Measurements from ENCODE around the gene KRT38. TPM values are rescaled to one million over a fixed set of nuclear protein-coding genes. Genes with fewer than 3 reads are reported as not detected.

The KRT38 gene
- total RNA-seq, 2 experiments from 2014 or later, result not detected

DNA sequence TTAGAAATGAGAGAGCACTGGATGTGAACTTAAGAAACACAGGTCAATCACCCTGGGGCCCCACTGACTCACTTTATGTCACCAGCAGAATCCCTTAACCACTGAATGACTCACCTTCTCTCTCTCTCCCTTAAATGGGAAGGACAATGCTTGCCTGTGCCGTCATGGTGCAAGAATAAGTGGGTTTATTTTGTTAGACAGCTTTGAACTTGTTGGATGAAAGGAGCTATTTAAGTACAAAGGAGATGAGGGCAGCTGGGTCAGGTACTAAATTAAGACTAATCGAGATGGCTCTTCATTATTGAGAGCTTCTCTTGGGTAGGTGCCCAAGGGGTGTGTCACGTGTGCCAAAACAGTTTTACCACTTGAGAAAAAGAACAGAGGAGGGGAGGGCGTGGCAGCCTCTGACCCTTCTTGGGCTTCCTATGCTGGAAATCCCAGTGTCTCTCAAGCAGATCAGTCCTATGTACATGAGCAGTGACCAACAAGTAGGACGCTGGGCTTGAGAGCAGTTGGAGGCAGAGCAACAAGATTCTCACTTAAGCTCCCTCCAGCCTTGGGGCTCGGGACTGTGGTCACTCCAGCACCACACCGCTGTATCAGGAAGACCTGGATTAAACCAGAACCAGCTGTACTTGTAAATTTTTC is 36.6 kb downstream of the KRT38 start:
- intact Hi-C loops (cut with micrococcal nuclease), result no loop called here
- ATAC-seq, result peak; percentile 90
- peak overlapping the region; percentile 70 for H3K27ac Mint-ChIP-seq
- ChIA-PET CTCF (interaction anchor here (1.2 to 3.6 kb wide), 9 partner anchors 10 to 262 kb away, joined by 3 to 19 read pairs (median 5); no protein-coding TSS in a partner anchor), POLR2A (interaction anchor here (0.6 to 1.2 kb wide), 3 partner anchors 23 to 586 kb away, joined by 3 to 4 read pairs (median 3); partner anchors contain the start of gene KRT34)
- H3K27me3 Mint-ChIP-seq, result no peaks in the 10 kb centered on the region
- H3K4me1 Mint-ChIP-seq (ENCODE audit: low read depth), result peaks cover 37% of the 10 kb centered on the region
- peak; percentile 89 for DNase-seq
- H3K36me3 Mint-ChIP-seq (ENCODE audit: low read depth), result no peaks in the 10 kb centered on the region
- no peak overlapping the region for H3K4me3 Mint-ChIP-seq
- H3K9me3 Mint-ChIP-seq, result no peaks in the 10 kb centered on the region
- TF ChIP-seq, protein P1, sequence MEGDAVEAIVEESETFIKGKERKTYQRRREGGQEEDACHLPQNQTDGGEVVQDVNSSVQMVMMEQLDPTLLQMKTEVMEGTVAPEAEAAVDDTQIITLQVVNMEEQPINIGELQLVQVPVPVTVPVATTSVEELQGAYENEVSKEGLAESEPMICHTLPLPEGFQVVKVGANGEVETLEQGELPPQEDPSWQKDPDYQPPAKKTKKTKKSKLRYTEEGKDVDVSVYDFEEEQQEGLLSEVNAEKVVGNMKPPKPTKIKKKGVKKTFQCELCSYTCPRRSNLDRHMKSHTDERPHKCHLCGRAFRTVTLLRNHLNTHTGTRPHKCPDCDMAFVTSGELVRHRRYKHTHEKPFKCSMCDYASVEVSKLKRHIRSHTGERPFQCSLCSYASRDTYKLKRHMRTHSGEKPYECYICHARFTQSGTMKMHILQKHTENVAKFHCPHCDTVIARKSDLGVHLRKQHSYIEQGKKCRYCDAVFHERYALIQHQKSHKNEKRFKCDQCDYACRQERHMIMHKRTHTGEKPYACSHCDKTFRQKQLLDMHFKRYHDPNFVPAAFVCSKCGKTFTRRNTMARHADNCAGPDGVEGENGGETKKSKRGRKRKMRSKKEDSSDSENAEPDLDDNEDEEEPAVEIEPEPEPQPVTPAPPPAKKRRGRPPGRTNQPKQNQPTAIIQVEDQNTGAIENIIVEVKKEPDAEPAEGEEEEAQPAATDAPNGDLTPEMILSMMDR (IDR thresholded peaks at IDR 0.05), result no peak

DNA sequence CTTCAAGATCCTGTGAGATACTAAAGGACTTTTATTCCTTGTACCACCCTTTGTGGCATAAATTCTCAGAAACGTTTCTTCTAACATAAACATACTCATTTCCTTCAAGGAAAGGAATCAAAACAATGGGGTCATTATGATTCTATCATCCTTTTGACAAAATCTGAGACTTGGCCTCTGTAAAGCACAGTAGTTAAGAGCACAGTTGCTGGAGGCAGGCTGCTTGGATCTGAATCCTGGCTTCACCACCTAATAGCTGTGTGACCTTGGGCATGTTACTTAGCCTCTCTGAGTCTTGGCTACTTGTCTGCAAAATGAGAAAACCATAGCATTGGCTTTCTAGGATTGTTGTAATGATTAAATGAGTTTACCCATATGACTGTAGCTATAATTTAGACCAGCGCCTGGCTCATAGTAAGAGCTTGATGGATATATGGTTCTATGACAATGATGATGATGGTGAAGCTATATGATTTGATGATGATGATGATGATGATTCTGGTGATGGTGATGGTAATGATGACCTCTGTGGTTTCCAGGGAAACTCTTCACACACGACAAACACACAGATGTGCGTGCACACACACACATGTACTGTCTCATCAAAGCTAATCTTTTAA is 37.3 kb downstream of the KRT38 start:
- DNase-seq, result no peak

DNA sequence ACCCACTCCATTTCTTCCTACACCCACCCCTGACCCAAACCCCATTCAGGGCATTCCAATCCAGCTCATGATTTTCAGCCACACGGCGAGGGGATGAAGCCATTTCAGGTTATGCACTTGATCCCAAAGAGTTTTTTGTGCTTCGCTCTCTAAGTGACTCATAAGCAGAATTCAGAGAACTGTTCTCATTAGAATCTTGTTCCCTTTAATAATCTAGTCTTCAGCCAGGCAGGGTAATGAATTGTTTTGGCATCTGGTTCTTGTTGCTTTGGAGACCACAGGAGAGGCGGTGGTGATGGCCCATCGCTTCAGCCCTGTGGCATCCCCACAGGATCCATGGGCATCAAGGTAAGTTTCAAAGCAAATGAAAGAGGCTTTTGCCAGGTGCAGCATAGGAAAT is 38.6 kb downstream of the KRT38 start:
- ATAC-seq (no peak), DNase-seq (no peak)
- Mint-ChIP-seq H3K36me3 (ENCODE audit: low read depth) (no peaks in the 10 kb centered on the region), H3K27me3 (no peaks in the 10 kb centered on the region), H3K9me3 (no peaks in the 10 kb centered on the region), H3K27ac (peak overlapping the region; percentile 67), H3K4me1 (ENCODE audit: low read depth) (peaks cover 31% of the 10 kb centered on the region), H3K4me3 (no peak overlapping the region)
- POLR2A ChIA-PET, result no interaction called here
- intact Hi-C loops (cut with micrococcal nuclease), result no loop called here
- CTCF ChIA-PET, result interaction anchor here (3.3 kb wide), 1 partner anchor 16 kb away, joined by 19 read pairs; no protein-coding TSS in a partner anchor
- TF ChIP-seq, protein P1 (IDR thresholded peaks at IDR 0.05), result no peak

More for the DNA sequence above, 37.3 kb downstream of the KRT38 start:
- Mint-ChIP-seq H3K4me1 (ENCODE audit: low read depth) (peaks cover 31% of the 10 kb centered on the region), H3K36me3 (ENCODE audit: low read depth) (no peaks in the 10 kb centered on the region), H3K9me3 (no peaks in the 10 kb centered on the region), H3K27ac (peak overlapping the region; percentile 67), H3K4me3 (no peak overlapping the region), H3K27me3 (no peaks in the 10 kb centered on the region)
- TF ChIP-seq, protein P1 (IDR thresholded peaks at IDR 0.05), result no peak
- CTCF ChIA-PET, result interaction anchor here (1.2 to 3.6 kb wide), 7 partner anchors 10 to 262 kb away, joined by 3 to 19 read pairs (median 5); no protein-coding TSS in a partner anchor
- ATAC-seq, result peak; percentile 15
- intact Hi-C loops (cut with micrococcal nuclease), result no loop called here
- POLR2A ChIA-PET, result interaction anchor here (0.8 to 1.2 kb wide), 2 partner anchors 65 to 81 kb away, joined by 3 read pairs; no protein-coding TSS in a partner anchor

DNA sequence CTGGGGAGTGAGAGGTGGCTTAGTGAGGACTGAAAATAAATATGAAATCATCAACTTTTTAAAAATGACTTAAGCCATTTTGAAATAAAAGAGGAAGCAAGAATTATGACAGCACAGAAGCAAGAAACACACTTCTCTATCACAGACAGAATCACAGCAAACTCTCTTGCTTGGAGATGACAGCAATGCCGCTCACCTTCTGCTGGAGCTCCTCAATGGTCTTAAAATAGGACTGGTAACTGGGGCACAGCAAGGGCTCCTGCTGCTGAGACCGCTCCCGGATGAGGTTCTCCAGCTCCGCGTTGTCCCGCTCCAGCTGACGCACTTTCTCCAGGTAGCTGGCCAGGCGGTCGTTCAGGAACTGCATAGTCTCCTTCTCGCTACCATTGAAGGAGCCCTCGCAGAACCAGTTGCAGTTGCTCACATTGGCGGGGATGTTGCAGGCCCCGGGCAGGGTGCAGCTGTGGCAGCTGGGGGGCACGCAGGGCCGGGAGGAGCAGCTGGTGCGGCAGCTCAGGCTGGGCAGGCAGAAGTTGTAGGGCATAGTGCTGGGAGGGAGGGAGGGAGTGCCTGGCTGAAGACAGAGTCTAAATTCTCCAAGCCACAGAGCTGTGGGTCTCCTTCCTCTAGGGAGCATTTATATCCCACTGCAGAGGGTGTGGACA is 43.7 kb downstream of the KRT38 start, which contains the start of gene KRT31:
KRT31 (minus strand) TSS at position 613 of the 665 bp plus-strand sequence; CDS start at position 544, 69 bp downstream.
- Mint-ChIP-seq H3K27me3 (peaks cover 3% of the 10 kb centered on the region), H3K27ac (no peak within 1 kb of the TSS), H3K4me1 (ENCODE audit: low read depth) (peaks cover 2% of the 10 kb centered on the region), H3K36me3 (ENCODE audit: low read depth) (no peaks in the 10 kb centered on the region), H3K9me3 (no peaks in the 10 kb centered on the region), H3K4me3 (no peak within 1 kb of the TSS)
- intact Hi-C loops (cut with micrococcal nuclease), result no loop called here
- ChIA-PET POLR2A (no interaction called here), CTCF (interaction anchor here (0.9 kb wide), 1 partner anchor 266 kb away, joined by 3 read pairs; no protein-coding TSS in a partner anchor)
- DNase-seq, result no peak
- TF ChIP-seq, protein P1 (IDR thresholded peaks at IDR 0.05), result no peak
- ATAC-seq, result no peak

All from activated CD8-positive, alpha-beta T cell treated with anti-CD3 and anti-CD28 coated beads for 36 hours (primary cell).